Measurements from ENCODE around the gene HLCS. TPM values are rescaled to one million over a fixed set of nuclear protein-coding genes. Genes with fewer than 3 reads are reported as not detected.

Gene HLCS
- total and polyA plus RNA-seq, 7 donors: 3.0 to 26.0 (median 12.5) TPM

- Histone ChIP-seq H3K4me1 (peaks cover 0 to 71% (median 64%) of the 10 kb centered on the region in 4 donors), H3K36me3 (no peaks in the 10 kb centered on the region), H3K27me3 (peaks cover 76 to 100% (median 96%) of the 10 kb centered on the region in 3 donors), H3K4me3 (no peak overlapping the region), H3K9me3 (no peaks in the 10 kb centered on the region), H3K27ac (no peak overlapping the region)
- TF ChIP-seq POLR2AphosphoS5 (IDR thresholded peaks at IDR 0.05): no peak
- no peak for TF ChIP-seq EP300 (IDR thresholded peaks at IDR 0.05)
- no peak for TF ChIP-seq CTCF (IDR thresholded peaks at IDR 0.05)
- no peak for TF ChIP-seq POLR2A (IDR thresholded peaks at IDR 0.05)
- DNase-seq: no peak
- intact Hi-C loops (cut with DNase I): no loop called here
- 11 to 15% methylated on average over 15 of the region's 15 CpGs for WGBS, 2 donors
Measured at GRCh38 chr21:36703626-36704280, 262.7 kb downstream of the HLCS start.

GRCh38 chr21:36703123-36703522 lies 263.3 kb downstream of the HLCS start:
- intact Hi-C loops (cut with DNase I): no loop called here

GRCh38 chr21:36702622-36702968 lies 263.9 kb downstream of the HLCS start:
- peaks cover 76 to 100% (median 96%) of the 10 kb centered on the region in 3 donors for H3K27me3 ChIP-seq
- H3K9me3 ChIP-seq: no peaks in the 10 kb centered on the region
- no peak for TF ChIP-seq POLR2A (IDR thresholded peaks at IDR 0.05)
- no peak for TF ChIP-seq CTCF (IDR thresholded peaks at IDR 0.05)
- no peak for TF ChIP-seq EP300 (IDR thresholded peaks at IDR 0.05)
- no peak overlapping the region for H3K27ac ChIP-seq
- 15 to 28% methylated on average over 6 of the region's 6 CpGs for WGBS, 2 donors
- H3K36me3 ChIP-seq: no peaks in the 10 kb centered on the region
- DNase-seq: no peak
- H3K4me1 ChIP-seq: peaks cover 0 to 71% (median 64%) of the 10 kb centered on the region in 4 donors
- no peak overlapping the region for H3K4me3 ChIP-seq
- intact Hi-C loops (cut with DNase I): no loop called here

More at GRCh38 chr21:36703123-36703522, 263.3 kb downstream of the HLCS start:
- peaks cover 0 to 71% (median 64%) of the 10 kb centered on the region in 4 donors for H3K4me1 ChIP-seq
- H3K36me3 ChIP-seq: no peaks in the 10 kb centered on the region
- no peaks in the 10 kb centered on the region for H3K9me3 ChIP-seq
- 22 to 45% methylated on average over 3 of the region's 3 CpGs for WGBS, 2 donors
- H3K27ac ChIP-seq: no peak overlapping the region
- TF ChIP-seq EP300 (IDR thresholded peaks at IDR 0.05) (no peak), POLR2A (IDR thresholded peaks at IDR 0.05) (no peak)
- no peak for DNase-seq
- no peak overlapping the region for H3K4me3 ChIP-seq
- H3K27me3 ChIP-seq: peaks cover 76 to 100% (median 96%) of the 10 kb centered on the region in 3 donors

DNA sequence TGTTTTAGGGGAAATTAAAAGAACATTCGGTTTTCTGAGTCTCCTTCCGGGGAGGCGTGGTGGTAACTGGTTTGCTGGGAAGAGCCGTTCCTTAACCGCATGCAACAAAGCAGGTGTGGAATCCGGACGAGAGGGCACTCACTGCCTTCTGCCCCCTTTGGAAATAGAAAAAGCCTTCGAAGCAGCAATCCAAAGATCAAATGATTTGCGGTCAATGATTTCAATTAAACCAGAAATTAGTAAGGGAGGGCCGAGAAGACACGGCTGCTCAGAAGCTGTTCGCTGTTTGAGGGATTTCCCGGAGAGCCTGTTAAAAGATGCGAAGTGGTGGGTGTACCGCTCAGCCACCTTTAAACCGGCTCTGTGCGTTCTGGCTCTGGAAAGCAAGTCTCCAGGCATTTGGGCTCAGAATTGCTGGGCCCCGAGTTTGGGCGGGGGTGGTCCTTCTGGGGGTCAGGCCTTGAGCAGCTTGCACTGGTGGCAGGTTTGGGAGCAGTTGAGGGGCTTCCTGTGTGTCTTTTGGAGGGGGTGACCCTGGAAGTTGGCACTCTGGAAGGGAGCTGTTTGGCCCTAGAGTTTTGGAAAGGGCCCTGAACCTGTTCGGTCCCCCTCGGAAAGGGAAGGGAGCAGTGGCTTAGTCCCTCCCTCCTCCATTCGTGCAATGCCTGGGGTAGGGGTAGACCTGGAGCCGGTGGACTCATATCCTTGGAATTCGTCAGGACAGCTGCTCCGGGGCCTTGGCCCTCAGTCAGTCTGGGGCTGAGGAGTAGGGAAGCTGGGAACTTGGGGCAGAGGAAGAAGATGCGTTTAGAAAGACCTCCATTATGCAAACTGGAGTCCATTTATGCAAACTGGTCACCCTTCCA lies 264.5 kb downstream of the HLCS start:
- Histone ChIP-seq H3K9me3 (no peaks in the 10 kb centered on the region), H3K4me3 (no peak overlapping the region), H3K27me3 (peaks cover 77 to 100% (median 96%) of the 10 kb centered on the region in 3 donors), H3K36me3 (no peaks in the 10 kb centered on the region), H3K4me1 (peaks cover 0 to 70% (median 62%) of the 10 kb centered on the region in 4 donors), H3K27ac (no peak overlapping the region)
- TF ChIP-seq POLR2A (IDR thresholded peaks at IDR 0.05) (no peak), EP300 (IDR thresholded peaks at IDR 0.05) (no peak), CTCF (IDR thresholded peaks at IDR 0.05) (no peak), POLR2AphosphoS5 (IDR thresholded peaks at IDR 0.05) (no peak)
- intact Hi-C loops (cut with DNase I): no loop called here
- no peak for DNase-seq
- 5% methylated on average over 26 of the region's 26 CpGs for whole genome bisulfite sequencing, 2 donors

Data from sigmoid colon (tissue), 7 donors.